Measurements from ENCODE around the gene CIROP. TPM values are rescaled to one million over a fixed set of nuclear protein-coding genes. Genes with fewer than 3 reads are reported as not detected.

The CIROP gene
- total and polyA plus RNA-seq, 9 of the 15 experiments (the other 6 are each of a cell fraction or from before 2014, with no cell fraction given), result not detected

DNA sequence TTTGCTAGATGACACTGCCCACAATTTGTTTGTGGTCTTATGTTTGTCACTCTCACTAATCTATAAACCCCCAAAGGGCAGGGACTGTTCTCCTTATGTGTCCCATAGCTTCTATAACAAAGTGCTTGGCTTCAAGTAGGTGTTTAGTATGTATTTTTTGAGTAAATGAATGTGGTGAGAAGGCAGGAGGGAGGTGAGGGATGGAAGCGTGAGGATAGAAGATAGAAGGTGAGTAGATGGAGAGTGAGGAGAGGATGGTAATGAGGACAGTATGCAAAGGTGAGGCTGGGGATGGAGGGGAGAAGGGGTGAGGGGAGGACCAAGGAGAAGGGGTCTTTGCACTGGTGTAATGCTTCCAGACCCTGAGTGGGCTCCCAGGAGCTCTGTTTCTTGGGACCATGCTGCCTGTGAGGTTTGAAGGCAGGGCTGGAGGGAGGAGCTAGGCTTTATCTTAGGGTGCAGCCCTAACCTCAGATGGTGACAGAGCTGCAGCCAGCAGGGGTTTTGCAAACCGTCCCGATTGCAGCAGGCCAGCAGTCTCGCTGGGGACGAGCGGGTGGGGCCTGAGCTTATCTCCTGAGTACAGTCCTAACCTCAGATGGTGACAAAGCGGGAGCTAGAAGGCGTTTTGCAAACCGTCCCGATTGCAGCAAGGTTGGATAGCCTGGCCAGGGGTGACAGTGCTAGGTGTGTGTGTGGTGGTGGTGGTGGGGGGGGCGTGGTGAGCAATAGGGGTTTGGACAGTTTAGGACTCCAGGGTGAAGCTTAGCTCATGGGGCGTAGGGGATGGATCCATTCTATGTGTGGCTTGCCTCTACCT lies 7.8 kb upstream of the CIROP start (continued):
- peak; percentile 96; the same call in 1 of the 2 replicates for TF ChIP-seq ESRRA (IDR thresholded peaks at IDR 0.05; ENCODE audit: borderline replicate concordance, low read depth)
- TF ChIP-seq ARHGAP35 (IDR thresholded peaks at IDR 0.05; ENCODE audit: partially characterized antibody), result no peak
- TF ChIP-seq, protein P1, sequence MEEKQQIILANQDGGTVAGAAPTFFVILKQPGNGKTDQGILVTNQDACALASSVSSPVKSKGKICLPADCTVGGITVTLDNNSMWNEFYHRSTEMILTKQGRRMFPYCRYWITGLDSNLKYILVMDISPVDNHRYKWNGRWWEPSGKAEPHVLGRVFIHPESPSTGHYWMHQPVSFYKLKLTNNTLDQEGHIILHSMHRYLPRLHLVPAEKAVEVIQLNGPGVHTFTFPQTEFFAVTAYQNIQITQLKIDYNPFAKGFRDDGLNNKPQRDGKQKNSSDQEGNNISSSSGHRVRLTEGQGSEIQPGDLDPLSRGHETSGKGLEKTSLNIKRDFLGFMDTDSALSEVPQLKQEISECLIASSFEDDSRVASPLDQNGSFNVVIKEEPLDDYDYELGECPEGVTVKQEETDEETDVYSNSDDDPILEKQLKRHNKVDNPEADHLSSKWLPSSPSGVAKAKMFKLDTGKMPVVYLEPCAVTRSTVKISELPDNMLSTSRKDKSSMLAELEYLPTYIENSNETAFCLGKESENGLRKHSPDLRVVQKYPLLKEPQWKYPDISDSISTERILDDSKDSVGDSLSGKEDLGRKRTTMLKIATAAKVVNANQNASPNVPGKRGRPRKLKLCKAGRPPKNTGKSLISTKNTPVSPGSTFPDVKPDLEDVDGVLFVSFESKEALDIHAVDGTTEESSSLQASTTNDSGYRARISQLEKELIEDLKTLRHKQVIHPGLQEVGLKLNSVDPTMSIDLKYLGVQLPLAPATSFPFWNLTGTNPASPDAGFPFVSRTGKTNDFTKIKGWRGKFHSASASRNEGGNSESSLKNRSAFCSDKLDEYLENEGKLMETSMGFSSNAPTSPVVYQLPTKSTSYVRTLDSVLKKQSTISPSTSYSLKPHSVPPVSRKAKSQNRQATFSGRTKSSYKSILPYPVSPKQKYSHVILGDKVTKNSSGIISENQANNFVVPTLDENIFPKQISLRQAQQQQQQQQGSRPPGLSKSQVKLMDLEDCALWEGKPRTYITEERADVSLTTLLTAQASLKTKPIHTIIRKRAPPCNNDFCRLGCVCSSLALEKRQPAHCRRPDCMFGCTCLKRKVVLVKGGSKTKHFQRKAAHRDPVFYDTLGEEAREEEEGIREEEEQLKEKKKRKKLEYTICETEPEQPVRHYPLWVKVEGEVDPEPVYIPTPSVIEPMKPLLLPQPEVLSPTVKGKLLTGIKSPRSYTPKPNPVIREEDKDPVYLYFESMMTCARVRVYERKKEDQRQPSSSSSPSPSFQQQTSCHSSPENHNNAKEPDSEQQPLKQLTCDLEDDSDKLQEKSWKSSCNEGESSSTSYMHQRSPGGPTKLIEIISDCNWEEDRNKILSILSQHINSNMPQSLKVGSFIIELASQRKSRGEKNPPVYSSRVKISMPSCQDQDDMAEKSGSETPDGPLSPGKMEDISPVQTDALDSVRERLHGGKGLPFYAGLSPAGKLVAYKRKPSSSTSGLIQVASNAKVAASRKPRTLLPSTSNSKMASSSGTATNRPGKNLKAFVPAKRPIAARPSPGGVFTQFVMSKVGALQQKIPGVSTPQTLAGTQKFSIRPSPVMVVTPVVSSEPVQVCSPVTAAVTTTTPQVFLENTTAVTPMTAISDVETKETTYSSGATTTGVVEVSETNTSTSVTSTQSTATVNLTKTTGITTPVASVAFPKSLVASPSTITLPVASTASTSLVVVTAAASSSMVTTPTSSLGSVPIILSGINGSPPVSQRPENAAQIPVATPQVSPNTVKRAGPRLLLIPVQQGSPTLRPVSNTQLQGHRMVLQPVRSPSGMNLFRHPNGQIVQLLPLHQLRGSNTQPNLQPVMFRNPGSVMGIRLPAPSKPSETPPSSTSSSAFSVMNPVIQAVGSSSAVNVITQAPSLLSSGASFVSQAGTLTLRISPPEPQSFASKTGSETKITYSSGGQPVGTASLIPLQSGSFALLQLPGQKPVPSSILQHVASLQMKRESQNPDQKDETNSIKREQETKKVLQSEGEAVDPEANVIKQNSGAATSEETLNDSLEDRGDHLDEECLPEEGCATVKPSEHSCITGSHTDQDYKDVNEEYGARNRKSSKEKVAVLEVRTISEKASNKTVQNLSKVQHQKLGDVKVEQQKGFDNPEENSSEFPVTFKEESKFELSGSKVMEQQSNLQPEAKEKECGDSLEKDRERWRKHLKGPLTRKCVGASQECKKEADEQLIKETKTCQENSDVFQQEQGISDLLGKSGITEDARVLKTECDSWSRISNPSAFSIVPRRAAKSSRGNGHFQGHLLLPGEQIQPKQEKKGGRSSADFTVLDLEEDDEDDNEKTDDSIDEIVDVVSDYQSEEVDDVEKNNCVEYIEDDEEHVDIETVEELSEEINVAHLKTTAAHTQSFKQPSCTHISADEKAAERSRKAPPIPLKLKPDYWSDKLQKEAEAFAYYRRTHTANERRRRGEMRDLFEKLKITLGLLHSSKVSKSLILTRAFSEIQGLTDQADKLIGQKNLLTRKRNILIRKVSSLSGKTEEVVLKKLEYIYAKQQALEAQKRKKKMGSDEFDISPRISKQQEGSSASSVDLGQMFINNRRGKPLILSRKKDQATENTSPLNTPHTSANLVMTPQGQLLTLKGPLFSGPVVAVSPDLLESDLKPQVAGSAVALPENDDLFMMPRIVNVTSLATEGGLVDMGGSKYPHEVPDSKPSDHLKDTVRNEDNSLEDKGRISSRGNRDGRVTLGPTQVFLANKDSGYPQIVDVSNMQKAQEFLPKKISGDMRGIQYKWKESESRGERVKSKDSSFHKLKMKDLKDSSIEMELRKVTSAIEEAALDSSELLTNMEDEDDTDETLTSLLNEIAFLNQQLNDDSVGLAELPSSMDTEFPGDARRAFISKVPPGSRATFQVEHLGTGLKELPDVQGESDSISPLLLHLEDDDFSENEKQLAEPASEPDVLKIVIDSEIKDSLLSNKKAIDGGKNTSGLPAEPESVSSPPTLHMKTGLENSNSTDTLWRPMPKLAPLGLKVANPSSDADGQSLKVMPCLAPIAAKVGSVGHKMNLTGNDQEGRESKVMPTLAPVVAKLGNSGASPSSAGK (IDR thresholded peaks at IDR 0.05), result no peak; the same call in 1 of the 2 replicates
- TF ChIP-seq ID3 (CRISPR knock-in tag; IDR thresholded peaks at IDR 0.05), result no peak
- TF ChIP-seq ID3 (tag; IDR thresholded peaks at IDR 0.05), result peak; percentile 92
- TF ChIP-seq, protein P2, sequence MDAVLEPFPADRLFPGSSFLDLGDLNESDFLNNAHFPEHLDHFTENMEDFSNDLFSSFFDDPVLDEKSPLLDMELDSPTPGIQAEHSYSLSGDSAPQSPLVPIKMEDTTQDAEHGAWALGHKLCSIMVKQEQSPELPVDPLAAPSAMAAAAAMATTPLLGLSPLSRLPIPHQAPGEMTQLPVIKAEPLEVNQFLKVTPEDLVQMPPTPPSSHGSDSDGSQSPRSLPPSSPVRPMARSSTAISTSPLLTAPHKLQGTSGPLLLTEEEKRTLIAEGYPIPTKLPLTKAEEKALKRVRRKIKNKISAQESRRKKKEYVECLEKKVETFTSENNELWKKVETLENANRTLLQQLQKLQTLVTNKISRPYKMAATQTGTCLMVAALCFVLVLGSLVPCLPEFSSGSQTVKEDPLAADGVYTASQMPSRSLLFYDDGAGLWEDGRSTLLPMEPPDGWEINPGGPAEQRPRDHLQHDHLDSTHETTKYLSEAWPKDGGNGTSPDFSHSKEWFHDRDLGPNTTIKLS (IDR thresholded peaks at IDR 0.05; ENCODE audit: borderline replicate concordance, low read depth), result peak; percentile 32; the same call in 1 of the 2 replicates
- TF ChIP-seq KHSRP (IDR thresholded peaks at IDR 0.05), result peak; percentile 68
- TF ChIP-seq, protein P3, sequence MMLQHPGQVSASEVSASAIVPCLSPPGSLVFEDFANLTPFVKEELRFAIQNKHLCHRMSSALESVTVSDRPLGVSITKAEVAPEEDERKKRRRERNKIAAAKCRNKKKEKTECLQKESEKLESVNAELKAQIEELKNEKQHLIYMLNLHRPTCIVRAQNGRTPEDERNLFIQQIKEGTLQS (IDR thresholded peaks at IDR 0.05), result peak; percentile 89
- TF ChIP-seq, protein P3 (CRISPR knock-in tag; conservative IDR thresholded peaks at IDR 0.05), result peak; percentile 89
- TF ChIP-seq, protein P4, sequence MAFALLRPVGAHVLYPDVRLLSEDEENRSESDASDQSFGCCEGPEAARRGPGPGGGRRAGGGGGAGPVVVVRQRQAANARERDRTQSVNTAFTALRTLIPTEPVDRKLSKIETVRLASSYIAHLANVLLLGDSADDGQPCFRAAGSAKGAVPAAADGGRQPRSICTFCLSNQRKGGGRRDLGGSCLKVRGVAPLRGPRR (CRISPR knock-in tag; IDR thresholded peaks at IDR 0.05), result no peak
- no peak for TF ChIP-seq GABPA (tag; conservative IDR thresholded peaks at IDR 0.05; ENCODE audit: low read depth)
- TF ChIP-seq ARID1B (IDR thresholded peaks at IDR 0.05), result peak; percentile 99

Data from K562 (cell line).